NT2/D1 (cell line): ENCODE results near the gene C16orf54.

ENCODE experiments used
- YY1 ChIP-seq: IDR thresholded peaks from 2 replicates; pipeline ENCODE4 v1.6.1; 2011; ENCODE audit not compliant: insufficient read length, insufficient read depth
- ZNF274 ChIP-seq: IDR thresholded peaks from 2 replicates; pipeline ENCODE4 v1.6.1; 2011; ENCODE audit warnings: mild to moderate bottlenecking, low read depth, low read length

- TF ChIP-seq YY1: no peak
- no peak for TF ChIP-seq ZNF274
These were observed 16.1 kb upstream of the C16orf54 start for GRCh38 chr16:29761882-29762281.
